WTC11 (cell line): ENCODE data around the gene EDN2. TPM values are rescaled to one million over a fixed set of nuclear protein-coding genes. Genes with fewer than 3 reads are reported as not detected.

Source experiments
- ATAC-seq: fragments of 200-7000 bp; cut with Tn5 transposase; 2 replicates; pipeline ENCODE4 v1.10.0; 2021; ENCODE audit warnings: mild to moderate bottlenecking, moderate library complexity
- CTCF ChIA-PET: fragments of 300-600 bp; sonication (Branson Sonifier 250); formaldehyde crosslinking; loops from one replicate; lab custom pipeline; 2021; ENCODE audit warnings: antibody characterized with exemption; lab: Charles Lee
- POLR2A ChIA-PET: fragments of 350-600 bp; sonication (Branson Sonifier 250); formaldehyde crosslinking; loops from one replicate; lab custom pipeline; 2021; ENCODE audit warnings: antibody characterized with exemption; lab: Charles Lee
- DNase-seq: peaks from one replicate; pipeline ENCODE4 v3.0.0; 2021; ENCODE audit warnings: low spot score
- H3K27ac Mint-ChIP-seq: 2 replicates; pipeline ENCODE4 v1.8.0; 2021; ENCODE audit warnings: mixed read lengths
- H3K27me3 Mint-ChIP-seq: 2 replicates; pipeline ENCODE4 v1.8.0; 2021; ENCODE audit warnings: low read depth, mild to moderate bottlenecking, moderate library complexity, mixed read lengths
- H3K36me3 Mint-ChIP-seq: 2 replicates; pipeline ENCODE4 v1.8.0; 2021; ENCODE audit warnings: mixed read lengths
- H3K4me1 Mint-ChIP-seq: 2 replicates; pipeline ENCODE4 v1.8.0; 2022; ENCODE audit warnings: mixed read lengths
- H3K4me3 Mint-ChIP-seq: 2 replicates; pipeline ENCODE4 v1.8.0; 2021; ENCODE audit warnings: mild to moderate bottlenecking, moderate library complexity, mixed read lengths
- H3K9me3 Mint-ChIP-seq: 2 replicates; pipeline ENCODE4 v1.8.0; 2021; ENCODE audit warnings: mixed read lengths
- AFF4 ChIP-seq: sonication (generic); formaldehyde crosslinking; IDR thresholded peaks from 2 replicates; pipeline ENCODE4 v1.8.1; 2023; ENCODE audit warnings: mild to moderate bottlenecking, missing genetic modification reagents, borderline replicate concordance
- ATF1 ChIP-seq: sonication (generic); formaldehyde crosslinking; IDR thresholded peaks from 2 replicates; pipeline ENCODE4 v1.8.1; 2023; ENCODE audit warnings: mild to moderate bottlenecking, moderate library complexity, missing genetic modification reagents
- ERG ChIP-seq: fragments of 250-450 bp; sonication (Bioruptor Pico); IDR thresholded peaks from 2 replicates; pipeline ENCODE4 v1.8.0; 2021; ENCODE audit warnings: mild to moderate bottlenecking
- FOXP1 ChIP-seq: sonication (generic); formaldehyde crosslinking; IDR thresholded peaks from 2 replicates; pipeline ENCODE4 v1.8.0; 2022; ENCODE audit warnings: missing genetic modification reagents, mild to moderate bottlenecking, moderate library complexity, borderline replicate concordance
- HMGA2 ChIP-seq: fragments of 250-450 bp; sonication (Bioruptor Pico); IDR thresholded peaks from 2 replicates; pipeline ENCODE4 v1.4.0; 2021; ENCODE audit warnings: mild to moderate bottlenecking, moderate library complexity
- KAT7 ChIP-seq: sonication (generic); formaldehyde crosslinking; IDR thresholded peaks from 2 replicates; pipeline ENCODE4 v1.8.1; 2023; ENCODE audit warnings: missing genetic modification reagents, mild to moderate bottlenecking, borderline replicate concordance
- PRRX2 ChIP-seq: fragments of 250-450 bp; sonication (Bioruptor Pico); IDR thresholded peaks from 2 replicates; pipeline ENCODE4 v1.8.0; 2021; ENCODE audit warnings: mild to moderate bottlenecking
- SOX15 ChIP-seq: fragments of 250-450 bp; sonication (Bioruptor Pico); IDR thresholded peaks from 2 replicates; pipeline ENCODE4 v1.9.0; 2021; ENCODE audit warnings: mild to moderate bottlenecking
- TCF7 ChIP-seq: sonication (generic); formaldehyde crosslinking; IDR thresholded peaks from 2 replicates; pipeline ENCODE4 v1.8.0; 2022; ENCODE audit warnings: mild to moderate bottlenecking, low read depth, missing genetic modification reagents, moderate library complexity
- ZMAT4 ChIP-seq: fragments of 250-450 bp; sonication (Bioruptor Pico); IDR thresholded peaks from 2 replicates; pipeline ENCODE4 v1.9.0; 2021; ENCODE audit warnings: mild to moderate bottlenecking
- ZNF138 ChIP-seq: sonication (generic); formaldehyde crosslinking; conservative IDR thresholded peaks from 2 replicates; pipeline ENCODE4 v1.8.1; 2022; ENCODE audit warnings: mild to moderate bottlenecking, moderate library complexity, missing genetic modification reagents
- ZNF671 ChIP-seq: fragments of 250-450 bp; sonication (Bioruptor Pico); IDR thresholded peaks from 2 replicates; pipeline ENCODE4 v1.8.0; 2021; ENCODE audit warnings: mild to moderate bottlenecking
- total RNA-seq: library from RNA; stranded (reverse); gene quantifications from 3 replicates; pipeline ENCODE4 v1.2.3, GENCODE V29; 2021
- TF ChIP-seq, protein P1 (sequence below): sonication (generic); formaldehyde crosslinking; IDR thresholded peaks from 2 replicates; pipeline ENCODE4 v1.8.1; 2023; ENCODE audit warnings: mild to moderate bottlenecking, missing genetic modification reagents
- TF ChIP-seq, protein P2 (sequence below): sonication (generic); formaldehyde crosslinking; IDR thresholded peaks from 2 replicates; pipeline ENCODE4 v1.8.0; 2022; ENCODE audit warnings: missing genetic modification reagents
- TF ChIP-seq, protein P3 (sequence below): sonication (generic); formaldehyde crosslinking; IDR thresholded peaks from 2 replicates; pipeline ENCODE4 v1.8.1; 2022; ENCODE audit warnings: low read depth, mild to moderate bottlenecking, moderate library complexity, missing genetic modification reagents, borderline replicate concordance

Gene EDN2
- total RNA-seq, 1 experiment from 2014 or later, result 0.33 TPM

DNA sequence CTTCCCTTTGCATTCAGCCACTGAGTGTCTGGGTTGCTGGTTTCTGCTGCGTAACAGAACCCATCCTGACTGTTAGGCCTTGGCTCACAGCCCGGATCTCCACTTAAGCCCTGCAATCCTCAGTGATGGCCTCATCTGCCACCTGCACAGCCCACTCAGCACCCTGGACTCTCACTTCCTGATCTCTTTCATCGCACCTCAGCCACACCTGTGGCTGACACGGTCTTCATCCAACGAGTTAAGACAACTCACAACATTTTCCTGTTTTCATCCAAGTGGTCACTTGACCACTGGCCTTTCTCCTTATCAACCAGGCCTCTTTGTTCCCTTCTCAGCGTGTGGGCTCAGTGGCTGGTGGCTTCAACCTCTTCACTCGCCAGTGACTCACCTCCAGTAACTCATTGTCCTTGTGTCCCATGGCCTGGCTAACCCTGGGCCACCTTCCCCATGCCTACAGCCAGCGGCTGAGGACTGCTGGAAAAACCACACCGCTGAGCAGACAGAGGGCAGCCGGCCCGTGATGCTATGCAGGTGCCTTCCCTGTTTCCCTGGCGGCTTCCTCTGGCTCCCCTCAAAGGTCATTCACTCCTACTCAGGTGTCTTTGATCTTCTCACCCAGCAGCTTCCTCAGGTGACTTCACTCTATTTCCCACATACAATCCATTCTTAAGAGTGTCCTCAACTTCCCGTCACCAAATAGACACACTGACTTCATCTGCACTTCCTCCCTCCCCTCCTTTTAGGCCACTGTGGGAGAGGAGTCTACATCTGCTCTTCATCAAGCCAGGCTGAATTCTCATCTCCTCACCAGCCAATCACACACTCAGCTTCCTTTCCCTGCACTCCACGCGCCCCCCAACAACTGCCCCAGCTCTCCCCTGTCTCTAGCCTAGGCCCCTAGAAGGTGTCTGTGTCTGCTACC is 19.9 kb upstream of the EDN2 start:
- POLR2A ChIA-PET, result interaction anchor here (1.0 kb wide), 1 partner anchor 14 kb away, joined by 3 read pairs; no protein-coding TSS in a partner anchor
- CTCF ChIA-PET, result interaction anchor here (1.0 kb wide), 1 partner anchor 9 kb away, joined by 6 read pairs; no protein-coding TSS in a partner anchor

More for the DNA sequence above, 19.9 kb upstream of the EDN2 start:
- Mint-ChIP-seq H3K4me3 (no peak overlapping the region), H3K36me3 (no peaks in the 10 kb centered on the region), H3K4me1 (peaks cover 18% of the 10 kb centered on the region), H3K27me3 (no peaks in the 10 kb centered on the region), H3K27ac (no peak overlapping the region), H3K9me3 (no peaks in the 10 kb centered on the region)
- TF ChIP-seq HMGA2 (CRISPR knock-in tag), result no peak
- no peak for TF ChIP-seq ERG (CRISPR knock-in tag)
- TF ChIP-seq ATF1, result no peak
- no peak for TF ChIP-seq PRRX2 (CRISPR knock-in tag)
- TF ChIP-seq, protein P1, sequence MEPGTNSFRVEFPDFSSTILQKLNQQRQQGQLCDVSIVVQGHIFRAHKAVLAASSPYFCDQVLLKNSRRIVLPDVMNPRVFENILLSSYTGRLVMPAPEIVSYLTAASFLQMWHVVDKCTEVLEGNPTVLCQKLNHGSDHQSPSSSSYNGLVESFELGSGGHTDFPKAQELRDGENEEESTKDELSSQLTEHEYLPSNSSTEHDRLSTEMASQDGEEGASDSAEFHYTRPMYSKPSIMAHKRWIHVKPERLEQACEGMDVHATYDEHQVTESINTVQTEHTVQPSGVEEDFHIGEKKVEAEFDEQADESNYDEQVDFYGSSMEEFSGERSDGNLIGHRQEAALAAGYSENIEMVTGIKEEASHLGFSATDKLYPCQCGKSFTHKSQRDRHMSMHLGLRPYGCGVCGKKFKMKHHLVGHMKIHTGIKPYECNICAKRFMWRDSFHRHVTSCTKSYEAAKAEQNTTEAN (CRISPR knock-in tag), result no peak
- TF ChIP-seq, protein P2, sequence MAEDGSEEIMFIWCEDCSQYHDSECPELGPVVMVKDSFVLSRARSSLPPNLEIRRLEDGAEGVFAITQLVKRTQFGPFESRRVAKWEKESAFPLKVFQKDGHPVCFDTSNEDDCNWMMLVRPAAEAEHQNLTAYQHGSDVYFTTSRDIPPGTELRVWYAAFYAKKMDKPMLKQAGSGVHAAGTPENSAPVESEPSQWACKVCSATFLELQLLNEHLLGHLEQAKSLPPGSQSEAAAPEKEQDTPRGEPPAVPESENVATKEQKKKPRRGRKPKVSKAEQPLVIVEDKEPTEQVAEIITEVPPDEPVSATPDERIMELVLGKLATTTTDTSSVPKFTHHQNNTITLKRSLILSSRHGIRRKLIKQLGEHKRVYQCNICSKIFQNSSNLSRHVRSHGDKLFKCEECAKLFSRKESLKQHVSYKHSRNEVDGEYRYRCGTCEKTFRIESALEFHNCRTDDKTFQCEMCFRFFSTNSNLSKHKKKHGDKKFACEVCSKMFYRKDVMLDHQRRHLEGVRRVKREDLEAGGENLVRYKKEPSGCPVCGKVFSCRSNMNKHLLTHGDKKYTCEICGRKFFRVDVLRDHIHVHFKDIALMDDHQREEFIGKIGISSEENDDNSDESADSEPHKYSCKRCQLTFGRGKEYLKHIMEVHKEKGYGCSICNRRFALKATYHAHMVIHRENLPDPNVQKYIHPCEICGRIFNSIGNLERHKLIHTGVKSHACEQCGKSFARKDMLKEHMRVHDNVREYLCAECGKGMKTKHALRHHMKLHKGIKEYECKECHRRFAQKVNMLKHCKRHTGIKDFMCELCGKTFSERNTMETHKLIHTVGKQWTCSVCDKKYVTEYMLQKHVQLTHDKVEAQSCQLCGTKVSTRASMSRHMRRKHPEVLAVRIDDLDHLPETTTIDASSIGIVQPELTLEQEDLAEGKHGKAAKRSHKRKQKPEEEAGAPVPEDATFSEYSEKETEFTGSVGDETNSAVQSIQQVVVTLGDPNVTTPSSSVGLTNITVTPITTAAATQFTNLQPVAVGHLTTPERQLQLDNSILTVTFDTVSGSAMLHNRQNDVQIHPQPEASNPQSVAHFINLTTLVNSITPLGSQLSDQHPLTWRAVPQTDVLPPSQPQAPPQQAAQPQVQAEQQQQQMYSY (CRISPR knock-in tag), result no peak
- no peak for TF ChIP-seq ZMAT4 (CRISPR knock-in tag)
- no peak for TF ChIP-seq TCF7
- no peak for TF ChIP-seq SOX15 (CRISPR knock-in tag)
- TF ChIP-seq, protein P3, sequence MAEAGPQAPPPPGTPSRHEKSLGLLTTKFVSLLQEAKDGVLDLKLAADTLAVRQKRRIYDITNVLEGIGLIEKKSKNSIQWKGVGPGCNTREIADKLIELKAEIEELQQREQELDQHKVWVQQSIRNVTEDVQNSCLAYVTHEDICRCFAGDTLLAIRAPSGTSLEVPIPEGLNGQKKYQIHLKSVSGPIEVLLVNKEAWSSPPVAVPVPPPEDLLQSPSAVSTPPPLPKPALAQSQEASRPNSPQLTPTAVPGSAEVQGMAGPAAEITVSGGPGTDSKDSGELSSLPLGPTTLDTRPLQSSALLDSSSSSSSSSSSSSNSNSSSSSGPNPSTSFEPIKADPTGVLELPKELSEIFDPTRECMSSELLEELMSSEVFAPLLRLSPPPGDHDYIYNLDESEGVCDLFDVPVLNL (CRISPR knock-in tag), result no peak
- no peak for TF ChIP-seq ZNF138 (CRISPR knock-in tag)
- TF ChIP-seq AFF4, result no peak
- TF ChIP-seq KAT7 (CRISPR knock-in tag), result no peak
- no peak for TF ChIP-seq ZNF671 (CRISPR knock-in tag)
- no peak for TF ChIP-seq FOXP1 (CRISPR knock-in tag)
- ATAC-seq (no peak; the same call in 1 of the 2 replicates), DNase-seq (no peak)
